ENCODE measurements around the gene MSX1.

The MSX1 gene

GRCh38 chr4:4857001-4857808 is 2.3 kb upstream of the MSX1 start:
- H2AFZ ChIP-seq (ENCODE audit: low read length) = no peak overlapping the region
- no peak overlapping the region for H3K4me3 ChIP-seq (ENCODE audit: low read length)
- H3K4me2 ChIP-seq (ENCODE audit: low read depth, low read length) = no peak overlapping the region
- no peaks in the 10 kb centered on the region for H3K9me2 ChIP-seq (replicated peaks; ENCODE audit: insufficient read depth, low read length)
- no peak overlapping the region for H3K27ac ChIP-seq (ENCODE audit: low read length)
- TF ChIP-seq EZH2phosphoT487 (IDR thresholded peaks at IDR 0.05; ENCODE audit: low read length) (no peak), EZH2 (optimal IDR thresholded peaks at IDR 0.05; ENCODE audit: low read depth, low read length) (no peak)
- TF ChIP-seq, protein P1, sequence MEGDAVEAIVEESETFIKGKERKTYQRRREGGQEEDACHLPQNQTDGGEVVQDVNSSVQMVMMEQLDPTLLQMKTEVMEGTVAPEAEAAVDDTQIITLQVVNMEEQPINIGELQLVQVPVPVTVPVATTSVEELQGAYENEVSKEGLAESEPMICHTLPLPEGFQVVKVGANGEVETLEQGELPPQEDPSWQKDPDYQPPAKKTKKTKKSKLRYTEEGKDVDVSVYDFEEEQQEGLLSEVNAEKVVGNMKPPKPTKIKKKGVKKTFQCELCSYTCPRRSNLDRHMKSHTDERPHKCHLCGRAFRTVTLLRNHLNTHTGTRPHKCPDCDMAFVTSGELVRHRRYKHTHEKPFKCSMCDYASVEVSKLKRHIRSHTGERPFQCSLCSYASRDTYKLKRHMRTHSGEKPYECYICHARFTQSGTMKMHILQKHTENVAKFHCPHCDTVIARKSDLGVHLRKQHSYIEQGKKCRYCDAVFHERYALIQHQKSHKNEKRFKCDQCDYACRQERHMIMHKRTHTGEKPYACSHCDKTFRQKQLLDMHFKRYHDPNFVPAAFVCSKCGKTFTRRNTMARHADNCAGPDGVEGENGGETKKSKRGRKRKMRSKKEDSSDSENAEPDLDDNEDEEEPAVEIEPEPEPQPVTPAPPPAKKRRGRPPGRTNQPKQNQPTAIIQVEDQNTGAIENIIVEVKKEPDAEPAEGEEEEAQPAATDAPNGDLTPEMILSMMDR (IDR thresholded peaks at IDR 0.05; ENCODE audit: low read length) = no peak
- H3K27me3 ChIP-seq (replicated peaks; ENCODE audit: insufficient read depth, low read length) = peaks cover 60% of the 10 kb centered on the region
- H3F3A ChIP-seq (ENCODE audit: insufficient read depth, low read length) = no peaks in the 10 kb centered on the region
- H3K9ac ChIP-seq (ENCODE audit: low read length) = no peak overlapping the region
- no peaks in the 10 kb centered on the region for H3K36me3 ChIP-seq (replicated peaks; ENCODE audit: insufficient read depth, low read length)
- DNase-seq = no peak
- H3K4me1 ChIP-seq (ENCODE audit: low read length) = no peaks in the 10 kb centered on the region
- no peaks in the 10 kb centered on the region for H4K20me1 ChIP-seq (ENCODE audit: insufficient read depth, low read length)
- no peaks in the 10 kb centered on the region for H3K79me2 ChIP-seq (ENCODE audit: low read length)
- no peaks in the 10 kb centered on the region for H3K9me3 ChIP-seq (replicated peaks; ENCODE audit: insufficient read depth, low read length)

DNA sequence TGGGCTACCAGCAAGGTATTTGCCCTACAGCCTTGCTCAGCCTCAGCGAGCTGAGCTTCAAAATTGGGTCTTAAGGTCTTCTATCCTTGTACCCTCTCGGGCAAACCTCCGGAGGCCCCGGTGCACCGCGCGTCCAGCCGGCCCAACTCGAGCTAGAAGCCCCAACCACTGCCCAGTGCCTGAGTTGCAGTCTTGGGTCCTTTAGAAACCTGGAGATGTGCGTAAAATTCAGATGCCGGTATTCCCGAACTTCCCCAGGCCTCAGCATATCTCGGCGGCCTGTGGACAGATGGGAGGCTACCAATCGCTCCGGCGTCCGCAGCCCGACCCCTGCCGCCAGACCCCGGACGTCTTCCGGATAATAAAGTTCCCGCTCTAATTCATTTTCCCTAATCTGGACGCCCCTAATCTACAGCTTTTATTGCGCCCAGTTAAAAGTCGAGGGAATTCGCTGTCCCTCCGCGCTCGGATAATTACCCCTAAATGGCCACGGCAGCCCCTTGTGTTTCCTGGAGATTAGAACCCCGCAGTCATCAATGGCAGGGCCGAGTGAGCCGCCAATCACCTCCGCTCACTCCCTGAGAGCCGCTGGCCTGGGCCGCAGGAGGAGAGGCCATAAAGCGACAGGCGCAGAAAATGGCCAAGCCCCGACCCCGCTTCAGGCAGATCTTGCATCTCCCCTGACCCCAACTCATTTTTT is 1.5 kb upstream of the MSX1 start:
- H3K9me2 ChIP-seq (replicated peaks; ENCODE audit: insufficient read depth, low read length) = no peaks in the 10 kb centered on the region
- TF ChIP-seq EZH2phosphoT487 (IDR thresholded peaks at IDR 0.05; ENCODE audit: low read length) = no peak
- no peak for TF ChIP-seq EZH2 (optimal IDR thresholded peaks at IDR 0.05; ENCODE audit: low read depth, low read length)
- TF ChIP-seq, protein P1 (IDR thresholded peaks at IDR 0.05; ENCODE audit: low read length) = no peak

DNA sequence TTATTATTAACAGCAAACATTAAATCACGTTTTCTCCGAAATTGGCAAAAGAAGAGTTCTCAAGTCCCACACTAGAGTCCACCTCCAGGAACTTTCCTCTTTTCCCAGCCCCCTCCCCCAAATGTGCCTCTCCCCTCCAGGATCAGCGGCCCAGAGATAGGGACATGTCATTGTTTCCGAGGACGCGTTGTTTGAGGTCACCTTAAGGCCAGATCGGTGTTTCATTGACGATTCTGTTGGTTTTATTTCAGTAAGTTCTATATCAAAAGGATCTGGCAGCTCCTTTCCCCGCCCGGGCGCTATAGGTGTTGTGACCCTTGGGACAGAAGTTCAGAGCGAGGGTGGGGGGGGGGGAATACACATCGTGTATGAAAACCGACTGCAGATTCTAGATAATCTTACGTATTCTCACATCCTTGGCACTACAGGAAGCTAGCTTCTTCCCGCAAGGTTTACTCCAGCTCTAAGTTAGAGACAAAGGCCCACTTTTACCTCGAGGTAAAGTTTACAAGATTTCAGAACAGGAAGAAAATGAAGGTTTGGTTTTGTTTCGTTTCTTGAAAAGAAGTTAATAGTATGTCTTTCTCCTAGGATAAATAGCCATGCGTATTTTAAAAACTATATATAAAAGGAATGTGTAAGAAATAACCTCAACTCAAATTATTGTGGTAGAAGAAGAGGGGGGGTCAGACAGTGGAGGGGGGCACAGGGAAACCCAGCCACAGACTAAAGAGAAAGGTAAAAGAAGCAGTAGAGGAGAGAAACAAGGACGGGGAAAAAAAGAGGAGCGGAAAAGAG is 739 bp upstream of the MSX1 start:
- H3K36me3 ChIP-seq (replicated peaks; ENCODE audit: insufficient read depth, low read length) = no peaks in the 10 kb centered on the region
- H3K4me3 ChIP-seq (ENCODE audit: low read length) = peak overlapping the region; percentile 53
- DNase-seq = no peak
- H3K4me1 ChIP-seq (ENCODE audit: low read length) = no peaks in the 10 kb centered on the region
- peak overlapping the region; percentile 81 for H2AFZ ChIP-seq (ENCODE audit: low read length)
- H3K27ac ChIP-seq (ENCODE audit: low read length) = no peak overlapping the region
- peak overlapping the region; percentile 90; the same call in 1 of the 2 replicates for H3K4me2 ChIP-seq (ENCODE audit: low read depth, low read length)
- no peaks in the 10 kb centered on the region for H3F3A ChIP-seq (ENCODE audit: insufficient read depth, low read length)
- TF ChIP-seq EZH2 (optimal IDR thresholded peaks at IDR 0.05; ENCODE audit: low read depth, low read length) (no peak), EZH2phosphoT487 (IDR thresholded peaks at IDR 0.05; ENCODE audit: low read length) (no peak)
- TF ChIP-seq, protein P1 (IDR thresholded peaks at IDR 0.05; ENCODE audit: low read length) = no peak
- H3K9me3 ChIP-seq (replicated peaks; ENCODE audit: insufficient read depth, low read length) = no peaks in the 10 kb centered on the region
- H4K20me1 ChIP-seq (ENCODE audit: insufficient read depth, low read length) = no peaks in the 10 kb centered on the region
- H3K9ac ChIP-seq (ENCODE audit: low read length) = peak overlapping the region; percentile 16; the same call in 1 of the 2 replicates
- no peaks in the 10 kb centered on the region for H3K9me2 ChIP-seq (replicated peaks; ENCODE audit: insufficient read depth, low read length)
- peaks cover 47% of the 10 kb centered on the region for H3K27me3 ChIP-seq (replicated peaks; ENCODE audit: insufficient read depth, low read length)
- no peaks in the 10 kb centered on the region for H3K79me2 ChIP-seq (ENCODE audit: low read length)

More for the DNA sequence above, 1.5 kb upstream of the MSX1 start:
- H4K20me1 ChIP-seq (ENCODE audit: insufficient read depth, low read length) = no peaks in the 10 kb centered on the region
- no peaks in the 10 kb centered on the region for H3F3A ChIP-seq (ENCODE audit: insufficient read depth, low read length)
- H2AFZ ChIP-seq (ENCODE audit: low read length) = no peak overlapping the region
- H3K79me2 ChIP-seq (ENCODE audit: low read length) = no peaks in the 10 kb centered on the region
- no peak for DNase-seq
- H3K27ac ChIP-seq (ENCODE audit: low read length) = no peak overlapping the region
- no peak overlapping the region for H3K9ac ChIP-seq (ENCODE audit: low read length)
- no peaks in the 10 kb centered on the region for H3K36me3 ChIP-seq (replicated peaks; ENCODE audit: insufficient read depth, low read length)
- H3K4me2 ChIP-seq (ENCODE audit: low read depth, low read length) = no peak overlapping the region
- peaks cover 54% of the 10 kb centered on the region for H3K27me3 ChIP-seq (replicated peaks; ENCODE audit: insufficient read depth, low read length)
- H3K9me3 ChIP-seq (replicated peaks; ENCODE audit: insufficient read depth, low read length) = no peaks in the 10 kb centered on the region
- no peaks in the 10 kb centered on the region for H3K4me1 ChIP-seq (ENCODE audit: low read length)
- no peak overlapping the region for H3K4me3 ChIP-seq (ENCODE audit: low read length)
